Measurements from ENCODE around the gene HPS5. TPM values are rescaled to one million over a fixed set of nuclear protein-coding genes. Genes with fewer than 3 reads are reported as not detected.
"Not testable (repeated sequence)": the region's sequence is repeated elsewhere in the genome, so short reads cannot be mapped to it uniquely, and the experiment has no call there.

Gene HPS5
- total RNA-seq, 1 experiment from 2014 or later, result 40.5 TPM

- Histone ChIP-seq H3K4me3 (no peak overlapping the region), H3K27me3 (no peaks in the 10 kb centered on the region), H3K4me1 (0 out of 2 replicates have a peak, but pooled peaks cover 11% of the 10 kb centered on the region), H3K27ac (no peak overlapping the region), H3K9me3 (replicated peaks) (no peaks in the 10 kb centered on the region), H3K36me3 (peaks cover 72% of the 10 kb centered on the region)
- DNase-seq, result no peak
Measured at GRCh38 chr11:18332302-18332701, 10.4 kb upstream of the HPS5 start.

- H3K36me3 ChIP-seq, result peaks cover 70% of the 10 kb centered on the region
Measured at GRCh38 chr11:18330921-18331320, 9.0 kb upstream of the HPS5 start.

DNA sequence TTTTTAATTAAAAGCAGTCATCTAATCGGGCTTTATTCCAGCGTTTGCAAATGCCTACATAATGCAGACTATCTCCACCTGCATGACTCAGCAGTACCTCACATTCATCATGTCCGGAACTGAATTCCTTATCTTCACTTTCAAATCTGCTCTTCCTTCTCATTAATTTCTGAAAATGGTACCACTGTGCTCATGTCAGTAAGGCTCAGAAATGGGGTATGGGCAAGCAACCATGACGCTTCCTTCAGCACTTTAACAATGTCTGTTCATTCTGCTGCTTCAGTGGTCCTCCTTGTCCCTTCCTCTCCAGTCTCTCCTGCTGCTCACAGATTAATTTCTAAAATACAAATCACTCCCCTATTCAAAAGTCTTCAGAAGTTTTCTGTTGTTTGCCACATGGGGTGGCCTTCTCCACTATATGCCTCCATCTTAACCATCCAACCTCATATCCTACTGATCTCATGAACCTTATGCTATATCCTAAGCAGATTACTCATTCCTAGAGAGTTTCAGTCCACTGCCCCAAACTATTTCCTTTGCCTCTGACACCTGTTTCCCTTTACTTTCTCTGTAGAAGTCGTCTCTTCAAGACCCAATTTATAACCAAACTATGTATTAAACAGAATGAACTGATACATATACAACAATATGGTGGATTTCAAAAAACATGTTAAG is 7.4 kb upstream of the HPS5 start:
- DNase-seq, result no peak

More at GRCh38 chr11:18330921-18331320, 9.0 kb upstream of the HPS5 start:
- H3K9me3 ChIP-seq (replicated peaks), result no peaks in the 10 kb centered on the region
- H3K4me1 ChIP-seq, result 0 out of 2 replicates have a peak, but pooled peaks cover 11% of the 10 kb centered on the region
- no peaks in the 10 kb centered on the region for H3K27me3 ChIP-seq
- no peak overlapping the region for H3K27ac ChIP-seq
- H3K4me3 ChIP-seq, result no peak overlapping the region
- DNase-seq, result no peak

DNA sequence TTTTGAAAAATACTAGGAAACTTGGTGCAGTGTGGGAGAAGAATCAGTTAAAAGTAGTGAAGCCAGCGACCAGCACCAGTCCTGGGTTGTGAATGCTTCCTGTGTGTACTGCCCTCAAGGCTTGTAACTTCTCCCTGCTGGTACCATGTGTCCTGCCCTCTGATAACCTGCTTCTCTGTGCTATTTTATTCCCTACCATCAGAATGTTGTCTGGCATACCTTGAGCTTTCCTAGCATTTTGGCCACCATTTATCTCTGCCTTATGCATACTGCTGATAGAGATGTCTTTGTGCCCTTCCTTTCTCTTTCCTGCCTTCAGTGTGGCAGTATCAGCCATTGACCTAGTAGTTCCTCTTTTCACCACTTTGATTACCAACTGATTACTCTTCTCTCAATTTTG is 2.4 kb upstream of the HPS5 start:
- no peak for DNase-seq
- Histone ChIP-seq H3K9me3 (replicated peaks) (no peaks in the 10 kb centered on the region), H3K4me3 (no peak overlapping the region), H3K36me3 (peaks cover 26% of the 10 kb centered on the region), H3K27me3 (no peaks in the 10 kb centered on the region), H3K4me1 (no peaks in the 10 kb centered on the region), H3K27ac (no peak overlapping the region)

More for the DNA sequence above, 7.4 kb upstream of the HPS5 start:
- Histone ChIP-seq H3K27me3 (no peaks in the 10 kb centered on the region), H3K4me3 (no peak overlapping the region), H3K9me3 (replicated peaks) (no peaks in the 10 kb centered on the region), H3K4me1 (no peaks in the 10 kb centered on the region), H3K36me3 (peaks cover 61% of the 10 kb centered on the region), H3K27ac (no peak overlapping the region)

GRCh38 chr11:18323881-18324280 is 1.9 kb upstream of the HPS5 start:
- H3K4me3 ChIP-seq; H3K27me3 ChIP-seq; H3K4me1 ChIP-seq; H3K9me3 ChIP-seq (replicated peaks); DNase-seq; H3K27ac ChIP-seq: not testable (repeated sequence)
- H3K36me3 ChIP-seq, result peaks cover 26% of the 10 kb centered on the region

- Histone ChIP-seq H3K4me1 (no peaks in the 10 kb centered on the region), H3K27me3 (no peaks in the 10 kb centered on the region), H3K4me3 (peak overlapping the region; percentile 95), H3K36me3 (peaks cover 24% of the 10 kb centered on the region), H3K9me3 (replicated peaks) (no peaks in the 10 kb centered on the region), H3K27ac (peak overlapping the region; percentile 100)
- no peak for DNase-seq
Measured at GRCh38 chr11:18322818-18323570, 1.1 kb upstream of the HPS5 start.

DNA sequence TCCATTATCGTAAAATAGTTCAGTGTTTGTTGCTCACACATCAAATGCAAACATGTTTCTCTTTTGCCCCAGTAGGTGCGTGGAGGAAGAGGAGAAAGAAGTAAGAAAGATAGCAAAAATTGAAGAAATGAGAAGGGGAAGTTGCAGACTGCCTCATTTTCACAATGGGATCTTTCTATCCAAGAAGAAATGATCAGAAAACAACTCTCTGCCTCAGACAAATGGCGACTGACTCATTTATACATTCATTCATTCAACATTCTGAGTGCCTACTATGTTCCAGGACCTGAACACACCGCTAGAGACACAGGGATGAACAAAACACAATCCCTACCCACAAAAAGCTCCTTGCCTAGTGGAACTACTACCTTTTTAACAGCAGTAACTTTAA is 367 bp downstream of the HPS5 start:
- Histone ChIP-seq H3K27me3 (no peaks in the 10 kb centered on the region), H3K4me3 (peak overlapping the region; percentile 95), H3K9me3 (replicated peaks) (no peaks in the 10 kb centered on the region), H3K36me3 (peaks cover 11% of the 10 kb centered on the region), H3K27ac (peak overlapping the region; percentile 100), H3K4me1 (no peaks in the 10 kb centered on the region)
- no peak for DNase-seq

GRCh38 chr11:18320617-18321016 is 1.3 kb downstream of the HPS5 start:
- Histone ChIP-seq H3K27ac (no peak overlapping the region), H3K27me3 (no peaks in the 10 kb centered on the region), H3K4me3 (peak overlapping the region; percentile 95), H3K36me3 (peaks cover 5% of the 10 kb centered on the region; the same call in 1 of the 2 replicates), H3K4me1 (no peaks in the 10 kb centered on the region), H3K9me3 (replicated peaks) (no peaks in the 10 kb centered on the region)
- no peak for DNase-seq

DNA sequence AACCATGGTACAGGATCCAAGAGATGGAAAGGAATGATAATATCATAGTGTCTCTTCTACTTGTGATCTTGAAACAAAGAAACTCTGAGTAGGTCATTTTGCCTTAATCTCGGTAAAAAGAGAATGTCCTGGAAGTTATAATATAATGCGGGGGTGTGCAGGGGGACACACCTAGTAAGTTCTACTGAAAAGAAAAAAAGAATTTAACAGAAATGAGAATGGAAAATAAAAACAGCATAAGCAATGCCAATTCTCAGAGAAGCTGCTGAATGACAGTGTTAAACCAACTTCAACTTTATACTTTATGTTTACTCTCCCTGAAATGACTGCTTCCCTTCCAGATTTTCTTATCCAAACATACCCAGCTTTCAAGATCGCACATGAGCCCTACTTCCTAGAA is 2.0 kb downstream of the HPS5 start:
- H3K27me3 ChIP-seq, result no peaks in the 10 kb centered on the region
- no peak for DNase-seq
- no peak overlapping the region for H3K4me3 ChIP-seq
- no peak overlapping the region for H3K27ac ChIP-seq
- H3K4me1 ChIP-seq, result no peaks in the 10 kb centered on the region
- no peaks in the 10 kb centered on the region for H3K9me3 ChIP-seq (replicated peaks)
- no peaks in the 10 kb centered on the region for H3K36me3 ChIP-seq

- no peak for DNase-seq
- peaks cover 10% of the 10 kb centered on the region; the same call in 1 of the 2 replicates for H3K4me1 ChIP-seq
- H3K4me3 ChIP-seq, result no peak overlapping the region
- no peaks in the 10 kb centered on the region for H3K27me3 ChIP-seq
- H3K36me3 ChIP-seq, result 0 out of 2 replicates have a peak, but pooled peaks cover 3% of the 10 kb centered on the region
- H3K9me3 ChIP-seq (replicated peaks), result no peaks in the 10 kb centered on the region
- no peak overlapping the region for H3K27ac ChIP-seq
Measured at GRCh38 chr11:18317551-18317950, 4.4 kb downstream of the HPS5 start.

DNA sequence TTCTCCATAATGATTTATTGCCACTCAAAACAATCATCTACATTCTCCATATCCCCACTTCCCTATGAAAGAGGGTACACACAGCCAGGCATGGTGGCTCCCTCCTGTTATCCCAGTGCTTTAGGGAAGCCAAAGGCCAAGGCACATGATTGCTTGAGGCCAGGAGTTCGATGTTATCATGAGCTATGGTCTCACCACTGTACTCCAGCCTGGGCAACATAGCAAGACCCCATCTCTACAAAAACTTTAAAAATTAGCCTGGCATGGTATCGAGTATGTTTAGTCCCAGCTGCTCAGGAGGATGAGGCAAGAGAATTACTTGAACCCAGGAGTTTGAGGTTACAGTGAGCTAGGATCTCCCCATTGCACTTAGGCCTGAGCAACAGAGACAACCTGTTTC is 6.0 kb downstream of the HPS5 start:
- Histone ChIP-seq H3K27me3 (no peaks in the 10 kb centered on the region), H3K4me3 (no peak overlapping the region), H3K27ac (no peak overlapping the region), H3K4me1 (peaks cover 22% of the 10 kb centered on the region), H3K9me3 (replicated peaks) (no peaks in the 10 kb centered on the region), H3K36me3 (peaks cover 11% of the 10 kb centered on the region; the same call in 1 of the 2 replicates)
- no peak for DNase-seq

DNA sequence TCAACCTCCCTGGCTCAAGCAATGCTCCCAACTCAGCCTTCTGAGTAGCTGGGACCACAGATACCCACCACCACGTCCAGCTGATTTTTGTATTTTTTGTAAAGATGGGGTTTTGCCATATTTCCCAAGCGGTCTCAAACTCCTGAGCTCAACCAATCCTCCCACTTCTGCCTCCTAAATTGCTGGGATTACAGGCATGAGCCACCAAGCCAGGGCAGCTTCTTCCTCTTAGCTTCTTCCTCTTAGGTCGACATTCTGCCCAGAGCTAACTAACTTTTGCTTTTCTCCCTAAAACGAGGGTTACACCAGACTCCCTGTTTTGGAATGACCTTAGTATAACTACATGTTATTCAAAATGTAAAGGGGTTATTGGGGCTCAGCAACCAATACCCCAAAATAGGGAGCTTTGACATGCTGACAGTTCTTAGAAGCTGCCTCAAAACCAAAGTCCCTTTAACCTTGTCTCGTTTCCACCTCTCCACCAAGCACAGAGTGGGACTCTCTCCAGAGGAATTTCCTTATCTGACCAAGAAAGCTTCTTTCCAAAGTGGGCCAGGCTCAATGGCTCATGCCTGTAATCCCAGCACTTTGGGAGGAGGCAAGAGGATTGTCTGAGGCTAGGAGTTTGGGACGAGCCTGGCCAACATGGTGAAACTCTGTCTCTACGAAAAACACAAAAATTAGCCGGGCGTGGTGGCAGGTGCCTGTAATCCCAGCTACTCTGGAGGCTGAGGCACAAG is 7.0 kb downstream of the HPS5 start:
- Histone ChIP-seq H3K9me3 (replicated peaks) (no peaks in the 10 kb centered on the region), H3K36me3 (peaks cover 20% of the 10 kb centered on the region), H3K4me1 (peaks cover 30% of the 10 kb centered on the region), H3K27ac (no peak overlapping the region), H3K27me3 (no peaks in the 10 kb centered on the region), H3K4me3 (no peak overlapping the region)
- no peak for DNase-seq

GRCh38 chr11:18313965-18314763 is 7.8 kb downstream of the HPS5 start:
- no peaks in the 10 kb centered on the region for H3K9me3 ChIP-seq (replicated peaks)
- no peak overlapping the region for H3K27ac ChIP-seq
- H3K36me3 ChIP-seq, result peaks cover 20% of the 10 kb centered on the region
- no peak overlapping the region for H3K4me3 ChIP-seq
- peaks cover 30% of the 10 kb centered on the region for H3K4me1 ChIP-seq
- no peaks in the 10 kb centered on the region for H3K27me3 ChIP-seq
- DNase-seq, result no peak

- peak; percentile 34 to 42 for DNase-seq
- no peak overlapping the region for H3K4me3 ChIP-seq
Measured at GRCh38 chr11:18312663-18313420, 9.1 kb downstream of the HPS5 start.

More at GRCh38 chr11:18312663-18313420, 9.1 kb downstream of the HPS5 start:
- H3K27me3 ChIP-seq, result no peaks in the 10 kb centered on the region
- peaks cover 30% of the 10 kb centered on the region for H3K36me3 ChIP-seq
- peaks cover 30% of the 10 kb centered on the region for H3K4me1 ChIP-seq
- H3K27ac ChIP-seq, result peak overlapping the region; percentile 62
- no peaks in the 10 kb centered on the region for H3K9me3 ChIP-seq (replicated peaks)

All from SJCRH30 (cell line).